A549 treated with Mapracorat at 1 μM for 4 hours (cell line): ENCODE measurements around the gene ADD3. TPM values are rescaled to one million over a fixed set of nuclear protein-coding genes. Genes with fewer than 3 reads are reported as not detected.

ENCODE experiments used
- total RNA-seq: library from RNA; stranded (reverse); fragments of 200-300 nt; extraction: Qiagen RNA extraction; gene quantifications from 5 replicates; pipeline ENCODE4 v1.2.3, GENCODE V29; 2022

The ADD3 gene, protein sequence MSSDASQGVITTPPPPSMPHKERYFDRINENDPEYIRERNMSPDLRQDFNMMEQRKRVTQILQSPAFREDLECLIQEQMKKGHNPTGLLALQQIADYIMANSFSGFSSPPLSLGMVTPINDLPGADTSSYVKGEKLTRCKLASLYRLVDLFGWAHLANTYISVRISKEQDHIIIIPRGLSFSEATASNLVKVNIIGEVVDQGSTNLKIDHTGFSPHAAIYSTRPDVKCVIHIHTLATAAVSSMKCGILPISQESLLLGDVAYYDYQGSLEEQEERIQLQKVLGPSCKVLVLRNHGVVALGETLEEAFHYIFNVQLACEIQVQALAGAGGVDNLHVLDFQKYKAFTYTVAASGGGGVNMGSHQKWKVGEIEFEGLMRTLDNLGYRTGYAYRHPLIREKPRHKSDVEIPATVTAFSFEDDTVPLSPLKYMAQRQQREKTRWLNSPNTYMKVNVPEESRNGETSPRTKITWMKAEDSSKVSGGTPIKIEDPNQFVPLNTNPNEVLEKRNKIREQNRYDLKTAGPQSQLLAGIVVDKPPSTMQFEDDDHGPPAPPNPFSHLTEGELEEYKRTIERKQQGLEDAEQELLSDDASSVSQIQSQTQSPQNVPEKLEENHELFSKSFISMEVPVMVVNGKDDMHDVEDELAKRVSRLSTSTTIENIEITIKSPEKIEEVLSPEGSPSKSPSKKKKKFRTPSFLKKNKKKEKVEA
- total RNA-seq: 3.4 to 5.7 TPM (median 4.9 TPM) in 5 replicates

DNA sequence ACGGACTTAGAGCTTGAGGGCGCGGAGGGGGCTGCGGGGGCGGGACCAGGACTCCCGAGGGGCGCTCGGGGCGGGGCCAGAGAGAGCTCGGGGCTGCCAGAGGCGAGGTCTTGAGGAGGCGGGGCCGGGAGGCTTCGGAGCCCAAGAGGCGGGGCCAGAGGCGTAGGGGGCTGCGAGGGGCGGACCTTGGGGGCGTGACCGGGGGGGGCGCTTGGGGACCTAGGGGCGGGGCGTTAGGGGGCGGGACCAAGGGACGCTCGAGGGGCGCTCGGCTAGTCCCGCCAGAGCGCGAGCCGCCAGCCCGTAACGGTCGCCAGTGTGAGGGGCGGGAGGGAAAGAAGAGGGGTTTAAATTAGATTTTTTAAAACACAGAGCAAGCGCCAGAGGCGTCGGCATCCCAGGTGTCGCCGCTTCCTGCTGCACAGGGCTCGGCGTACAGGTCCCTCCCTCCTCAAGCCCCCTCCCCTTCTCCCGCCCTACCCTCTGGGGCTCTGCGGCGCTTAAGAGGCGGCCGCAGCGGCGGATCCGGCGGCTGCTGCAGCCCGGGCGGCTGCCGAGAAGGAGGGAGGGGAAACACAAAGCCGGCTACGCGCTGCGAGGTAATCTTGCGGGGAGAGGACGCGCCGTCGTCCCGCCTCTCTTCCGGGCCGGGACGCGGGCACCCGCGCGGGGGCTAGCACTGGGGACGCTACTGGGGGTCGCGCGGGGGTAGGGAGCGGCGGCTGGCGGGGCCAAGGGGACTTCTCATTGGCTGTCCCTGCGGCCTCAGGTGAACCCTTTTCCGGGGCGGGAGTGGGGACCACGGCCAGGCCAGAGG, at the start of gene ADD3:
TSS of gene ADD3 (plus strand) at position 284 of the 817 bp plus-strand sequence. CDS start 92,670 bp downstream, outside the sequence.

Other genes with a start within 250 kb of the ADD3 start
- 31.0 to 40.2 TPM (median 36.5 TPM) in 5 replicates for gene XPNPEP1, start 84.5 kb upstream of the ADD3 start, total RNA-seq
- gene MXI1, start 199.6 kb downstream of the ADD3 start, total RNA-seq: 5.1 to 7.3 TPM (median 6.0 TPM) in 5 replicates